ENCODE results near the gene PTPRM.

DNA sequence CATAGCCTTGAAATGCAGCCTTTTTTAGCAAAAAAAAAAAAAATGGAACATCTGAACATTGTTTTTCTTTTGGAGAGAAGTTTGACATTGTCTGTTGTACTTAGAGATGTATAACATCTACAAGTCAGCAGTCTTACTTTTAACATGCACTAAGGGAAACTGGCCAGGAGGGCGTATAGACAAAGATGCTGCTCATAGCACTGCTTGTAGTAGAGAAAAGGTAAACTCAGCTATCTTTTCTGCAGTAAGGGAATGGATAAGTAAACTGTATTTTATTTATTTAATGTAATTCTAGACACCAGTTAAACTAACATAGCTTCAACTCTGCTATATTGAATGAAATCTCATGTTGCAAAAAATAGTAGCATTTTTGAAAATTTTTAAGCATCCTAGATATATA lies 489.6 kb downstream of the PTPRM start:
- TF ChIP-seq, protein P1, sequence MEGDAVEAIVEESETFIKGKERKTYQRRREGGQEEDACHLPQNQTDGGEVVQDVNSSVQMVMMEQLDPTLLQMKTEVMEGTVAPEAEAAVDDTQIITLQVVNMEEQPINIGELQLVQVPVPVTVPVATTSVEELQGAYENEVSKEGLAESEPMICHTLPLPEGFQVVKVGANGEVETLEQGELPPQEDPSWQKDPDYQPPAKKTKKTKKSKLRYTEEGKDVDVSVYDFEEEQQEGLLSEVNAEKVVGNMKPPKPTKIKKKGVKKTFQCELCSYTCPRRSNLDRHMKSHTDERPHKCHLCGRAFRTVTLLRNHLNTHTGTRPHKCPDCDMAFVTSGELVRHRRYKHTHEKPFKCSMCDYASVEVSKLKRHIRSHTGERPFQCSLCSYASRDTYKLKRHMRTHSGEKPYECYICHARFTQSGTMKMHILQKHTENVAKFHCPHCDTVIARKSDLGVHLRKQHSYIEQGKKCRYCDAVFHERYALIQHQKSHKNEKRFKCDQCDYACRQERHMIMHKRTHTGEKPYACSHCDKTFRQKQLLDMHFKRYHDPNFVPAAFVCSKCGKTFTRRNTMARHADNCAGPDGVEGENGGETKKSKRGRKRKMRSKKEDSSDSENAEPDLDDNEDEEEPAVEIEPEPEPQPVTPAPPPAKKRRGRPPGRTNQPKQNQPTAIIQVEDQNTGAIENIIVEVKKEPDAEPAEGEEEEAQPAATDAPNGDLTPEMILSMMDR (IDR thresholded peaks at IDR 0.05; ENCODE audit: poor library complexity, severe bottlenecking), result no peak
- TF ChIP-seq EP300 (conservative IDR thresholded peaks at IDR 0.05; ENCODE audit: poor library complexity, severe bottlenecking) (no peak), TAF1 (IDR thresholded peaks at IDR 0.05; ENCODE audit: low read depth) (no peak), POLR2AphosphoS5 (IDR thresholded peaks at IDR 0.05) (no peak), MXI1 (conservative IDR thresholded peaks at IDR 0.05; ENCODE audit: poor library complexity, severe bottlenecking) (no peak), EZH2 (IDR thresholded peaks at IDR 0.05; ENCODE audit: borderline replicate concordance, insufficient read depth, low read length, poor library complexity, severe bottlenecking) (no peak), SMC3 (conservative IDR thresholded peaks at IDR 0.05; ENCODE audit: poor library complexity) (no peak), RAD21 (conservative IDR thresholded peaks at IDR 0.05) (no peak)
- TF ChIP-seq, protein P2, sequence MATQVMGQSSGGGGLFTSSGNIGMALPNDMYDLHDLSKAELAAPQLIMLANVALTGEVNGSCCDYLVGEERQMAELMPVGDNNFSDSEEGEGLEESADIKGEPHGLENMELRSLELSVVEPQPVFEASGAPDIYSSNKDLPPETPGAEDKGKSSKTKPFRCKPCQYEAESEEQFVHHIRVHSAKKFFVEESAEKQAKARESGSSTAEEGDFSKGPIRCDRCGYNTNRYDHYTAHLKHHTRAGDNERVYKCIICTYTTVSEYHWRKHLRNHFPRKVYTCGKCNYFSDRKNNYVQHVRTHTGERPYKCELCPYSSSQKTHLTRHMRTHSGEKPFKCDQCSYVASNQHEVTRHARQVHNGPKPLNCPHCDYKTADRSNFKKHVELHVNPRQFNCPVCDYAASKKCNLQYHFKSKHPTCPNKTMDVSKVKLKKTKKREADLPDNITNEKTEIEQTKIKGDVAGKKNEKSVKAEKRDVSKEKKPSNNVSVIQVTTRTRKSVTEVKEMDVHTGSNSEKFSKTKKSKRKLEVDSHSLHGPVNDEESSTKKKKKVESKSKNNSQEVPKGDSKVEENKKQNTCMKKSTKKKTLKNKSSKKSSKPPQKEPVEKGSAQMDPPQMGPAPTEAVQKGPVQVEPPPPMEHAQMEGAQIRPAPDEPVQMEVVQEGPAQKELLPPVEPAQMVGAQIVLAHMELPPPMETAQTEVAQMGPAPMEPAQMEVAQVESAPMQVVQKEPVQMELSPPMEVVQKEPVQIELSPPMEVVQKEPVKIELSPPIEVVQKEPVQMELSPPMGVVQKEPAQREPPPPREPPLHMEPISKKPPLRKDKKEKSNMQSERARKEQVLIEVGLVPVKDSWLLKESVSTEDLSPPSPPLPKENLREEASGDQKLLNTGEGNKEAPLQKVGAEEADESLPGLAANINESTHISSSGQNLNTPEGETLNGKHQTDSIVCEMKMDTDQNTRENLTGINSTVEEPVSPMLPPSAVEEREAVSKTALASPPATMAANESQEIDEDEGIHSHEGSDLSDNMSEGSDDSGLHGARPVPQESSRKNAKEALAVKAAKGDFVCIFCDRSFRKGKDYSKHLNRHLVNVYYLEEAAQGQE (IDR thresholded peaks at IDR 0.05; ENCODE audit: borderline replicate concordance), result no peak
